ENCODE data around the gene RBM23. TPM values are rescaled to one million over a fixed set of nuclear protein-coding genes. Genes with fewer than 3 reads are reported as not detected.

RBM23 gene
- total RNA-seq, 1 experiment from 2014 or later = 78.9 TPM

DNA sequence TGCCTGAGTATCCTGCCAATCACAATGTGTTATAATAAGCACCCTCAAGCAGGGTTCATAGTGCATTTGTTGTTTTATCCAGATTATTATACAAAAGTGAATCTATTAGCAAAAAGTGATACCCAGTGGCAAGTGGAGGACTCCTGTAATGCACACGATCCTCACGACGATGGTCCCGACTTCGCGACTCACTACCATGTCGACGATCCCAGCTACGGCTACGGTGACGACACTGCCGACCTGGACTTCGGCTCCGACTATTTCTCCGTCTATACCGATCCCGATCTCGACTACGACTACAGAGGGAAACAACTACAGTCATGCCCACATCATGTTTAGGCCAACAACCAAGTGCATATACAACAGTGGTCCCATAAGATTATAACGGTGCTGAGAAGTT lies 12.9 kb downstream of the RBM23 start:
- ATAC-seq = no peak
- Histone ChIP-seq H2AFZ (ENCODE audit: low read length) (no peak overlapping the region), H3K4me3 (ENCODE audit: low read length) (no peak overlapping the region), H3K9me2 (replicated peaks; ENCODE audit: low read length) (no peaks in the 10 kb centered on the region), H3K27ac (ENCODE audit: low read length) (no peak overlapping the region), H3K36me3 (ENCODE audit: low read depth, low read length) (peaks cover 52% of the 10 kb centered on the region), H3K9ac (ENCODE audit: low read length) (no peak overlapping the region), H3F3A (ENCODE audit: low read length, unreplicated experiment) (no peaks in the 10 kb centered on the region), H3K9me3 (ENCODE audit: low read length) (no peaks in the 10 kb centered on the region), H3K4me2 (ENCODE audit: low read length) (no peak overlapping the region), H3K79me2 (ENCODE audit: low read length) (peaks cover 3% of the 10 kb centered on the region; the same call in 1 of the 2 replicates), H3K27me3 (ENCODE audit: low read length) (no peaks in the 10 kb centered on the region), H3K4me1 (ENCODE audit: insufficient read depth, low read length) (peaks cover 15% of the 10 kb centered on the region), H4K20me1 (ENCODE audit: low read length) (no peaks in the 10 kb centered on the region)
- no peak for DNase-seq
- BruUV-seq (replicated peaks) = no TSS peak
- intact Hi-C loops (cut with micrococcal nuclease) = no loop called here
- CTCF ChIA-PET = no interaction called here
- POLR2A ChIA-PET (ENCODE audit: unreplicated experiment) = no interaction called here
- TF ChIP-seq EZH2phosphoT487 (IDR thresholded peaks at IDR 0.05; ENCODE audit: borderline replicate concordance, low read length) (no peak), EZH2 (IDR thresholded peaks at IDR 0.05; ENCODE audit: low read length, unreplicated experiment) (no peak)
- TF ChIP-seq, protein P1, sequence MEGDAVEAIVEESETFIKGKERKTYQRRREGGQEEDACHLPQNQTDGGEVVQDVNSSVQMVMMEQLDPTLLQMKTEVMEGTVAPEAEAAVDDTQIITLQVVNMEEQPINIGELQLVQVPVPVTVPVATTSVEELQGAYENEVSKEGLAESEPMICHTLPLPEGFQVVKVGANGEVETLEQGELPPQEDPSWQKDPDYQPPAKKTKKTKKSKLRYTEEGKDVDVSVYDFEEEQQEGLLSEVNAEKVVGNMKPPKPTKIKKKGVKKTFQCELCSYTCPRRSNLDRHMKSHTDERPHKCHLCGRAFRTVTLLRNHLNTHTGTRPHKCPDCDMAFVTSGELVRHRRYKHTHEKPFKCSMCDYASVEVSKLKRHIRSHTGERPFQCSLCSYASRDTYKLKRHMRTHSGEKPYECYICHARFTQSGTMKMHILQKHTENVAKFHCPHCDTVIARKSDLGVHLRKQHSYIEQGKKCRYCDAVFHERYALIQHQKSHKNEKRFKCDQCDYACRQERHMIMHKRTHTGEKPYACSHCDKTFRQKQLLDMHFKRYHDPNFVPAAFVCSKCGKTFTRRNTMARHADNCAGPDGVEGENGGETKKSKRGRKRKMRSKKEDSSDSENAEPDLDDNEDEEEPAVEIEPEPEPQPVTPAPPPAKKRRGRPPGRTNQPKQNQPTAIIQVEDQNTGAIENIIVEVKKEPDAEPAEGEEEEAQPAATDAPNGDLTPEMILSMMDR (conservative IDR thresholded peaks at IDR 0.05; ENCODE audit: low read depth, low read length) = no peak

GRCh38 chr14:22905627-22906026 lies 13.3 kb downstream of the RBM23 start:
- intact Hi-C loops (cut with micrococcal nuclease) = no loop called here
- H3K36me3 ChIP-seq (ENCODE audit: low read depth, low read length) = peaks cover 55% of the 10 kb centered on the region
- peaks cover 15% of the 10 kb centered on the region for H3K4me1 ChIP-seq (ENCODE audit: insufficient read depth, low read length)
- DNase-seq = no peak
- CTCF ChIA-PET = no interaction called here
- no peaks in the 10 kb centered on the region for H4K20me1 ChIP-seq (ENCODE audit: low read length)
- no peaks in the 10 kb centered on the region for H3K79me2 ChIP-seq (ENCODE audit: low read length)
- no peaks in the 10 kb centered on the region for H3K27me3 ChIP-seq (ENCODE audit: low read length)
- H3K27ac ChIP-seq (ENCODE audit: low read length) = no peak overlapping the region
- POLR2A ChIA-PET (ENCODE audit: unreplicated experiment) = no interaction called here
- H3K4me2 ChIP-seq (ENCODE audit: low read length) = no peak overlapping the region
- H3K9ac ChIP-seq (ENCODE audit: low read length) = no peak overlapping the region
- no TSS peak for BruUV-seq (replicated peaks)
- no peak overlapping the region for H2AFZ ChIP-seq (ENCODE audit: low read length)
- no peak overlapping the region for H3K4me3 ChIP-seq (ENCODE audit: low read length)
- no peaks in the 10 kb centered on the region for H3F3A ChIP-seq (ENCODE audit: low read length, unreplicated experiment)
- H3K9me2 ChIP-seq (replicated peaks; ENCODE audit: low read length) = no peaks in the 10 kb centered on the region
- no peak for ATAC-seq
- no peaks in the 10 kb centered on the region for H3K9me3 ChIP-seq (ENCODE audit: low read length)
- no peak for TF ChIP-seq EZH2phosphoT487 (IDR thresholded peaks at IDR 0.05; ENCODE audit: borderline replicate concordance, low read length)
- no peak for TF ChIP-seq EZH2 (IDR thresholded peaks at IDR 0.05; ENCODE audit: low read length, unreplicated experiment)
- TF ChIP-seq, protein P1 (conservative IDR thresholded peaks at IDR 0.05; ENCODE audit: low read depth, low read length) = no peak

DNA sequence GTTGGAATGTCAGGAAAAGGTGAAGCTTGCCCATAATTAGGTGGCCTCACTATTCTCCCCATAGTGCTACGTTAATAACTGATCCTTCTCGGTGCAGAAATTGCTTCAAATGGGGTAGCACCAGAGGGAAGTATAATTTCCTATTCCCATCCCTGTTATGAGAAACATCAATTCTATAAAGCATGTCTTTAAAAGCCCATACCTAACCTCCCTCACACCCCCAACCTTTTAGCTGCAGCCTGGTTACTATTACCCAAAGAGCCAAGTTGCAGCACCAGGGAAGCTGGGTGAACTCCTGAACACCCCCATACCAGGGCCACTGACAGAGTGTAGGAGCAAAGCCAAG lies 15.2 kb downstream of the RBM23 start:
- Histone ChIP-seq H3K4me1 (ENCODE audit: insufficient read depth, low read length) (peaks cover 20% of the 10 kb centered on the region), H3K9ac (ENCODE audit: low read length) (no peak overlapping the region), H3K27me3 (ENCODE audit: low read length) (no peaks in the 10 kb centered on the region), H3K79me2 (ENCODE audit: low read length) (no peaks in the 10 kb centered on the region), H3K36me3 (ENCODE audit: low read depth, low read length) (peaks cover 50% of the 10 kb centered on the region), H3K4me3 (ENCODE audit: low read length) (no peak overlapping the region), H4K20me1 (ENCODE audit: low read length) (no peaks in the 10 kb centered on the region), H3F3A (ENCODE audit: low read length, unreplicated experiment) (no peaks in the 10 kb centered on the region), H3K4me2 (ENCODE audit: low read length) (no peak overlapping the region), H2AFZ (ENCODE audit: low read length) (no peak overlapping the region), H3K9me3 (ENCODE audit: low read length) (no peaks in the 10 kb centered on the region), H3K27ac (ENCODE audit: low read length) (0 out of 2 replicates have a peak overlapping the region, but pooled peaks have one; percentile 13), H3K9me2 (replicated peaks; ENCODE audit: low read length) (no peaks in the 10 kb centered on the region)
- BruUV-seq (replicated peaks) = no TSS peak
- DNase-seq (no peak), ATAC-seq (no peak)
- TF ChIP-seq, protein P1 (conservative IDR thresholded peaks at IDR 0.05; ENCODE audit: low read depth, low read length) = no peak
- no peak for TF ChIP-seq EZH2 (IDR thresholded peaks at IDR 0.05; ENCODE audit: low read length, unreplicated experiment)
- no peak for TF ChIP-seq EZH2phosphoT487 (IDR thresholded peaks at IDR 0.05; ENCODE audit: borderline replicate concordance, low read length)
- ChIA-PET POLR2A (ENCODE audit: unreplicated experiment) (no interaction called here), CTCF (no interaction called here)
- intact Hi-C loops (cut with micrococcal nuclease) = no loop called here

Measured in PC-3 (cell line).